ENCODE results near the gene WRAP73.
A peak's percentile ranks its signal among the peaks of the same experiment; 100 is the strongest.
"Not testable (repeated sequence)": the region's sequence is repeated elsewhere in the genome, so short reads cannot be mapped to it uniquely, and the experiment has no call there.

The WRAP73 gene

DNA sequence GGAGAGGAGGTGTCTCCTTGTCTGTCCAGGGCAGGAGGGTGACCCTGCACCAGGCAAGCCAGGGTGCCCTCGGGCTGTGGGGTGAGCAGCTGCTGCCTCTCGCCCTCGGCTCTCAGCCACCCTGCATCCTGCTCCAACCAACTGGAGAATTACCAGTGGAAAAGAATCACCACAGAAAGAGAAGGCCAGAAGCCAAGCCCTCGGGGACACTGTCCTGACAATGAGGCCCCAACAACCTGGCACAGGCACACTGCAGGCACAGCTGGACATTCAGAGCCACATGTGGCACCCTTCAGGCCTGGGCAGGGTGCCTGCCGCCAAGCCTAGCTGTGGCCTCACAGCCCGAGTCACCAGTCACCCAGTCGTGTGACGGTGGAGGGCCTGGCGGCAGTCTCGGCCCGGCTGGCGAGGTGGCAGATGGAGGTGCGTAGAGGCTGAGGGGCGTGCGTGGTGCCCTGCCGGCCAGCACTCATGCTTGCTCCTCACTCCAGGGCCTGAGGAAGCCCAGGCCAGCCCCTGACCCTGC lies 50.6 kb downstream of the WRAP73 start:
- DNase-seq (ENCODE audit: low read depth, low spot score), result no peak

- no peak for DNase-seq (ENCODE audit: low read depth, low spot score)
Observed at GRCh38 chr1:3598522-3599285, 51.2 kb downstream of the WRAP73 start.

DNA sequence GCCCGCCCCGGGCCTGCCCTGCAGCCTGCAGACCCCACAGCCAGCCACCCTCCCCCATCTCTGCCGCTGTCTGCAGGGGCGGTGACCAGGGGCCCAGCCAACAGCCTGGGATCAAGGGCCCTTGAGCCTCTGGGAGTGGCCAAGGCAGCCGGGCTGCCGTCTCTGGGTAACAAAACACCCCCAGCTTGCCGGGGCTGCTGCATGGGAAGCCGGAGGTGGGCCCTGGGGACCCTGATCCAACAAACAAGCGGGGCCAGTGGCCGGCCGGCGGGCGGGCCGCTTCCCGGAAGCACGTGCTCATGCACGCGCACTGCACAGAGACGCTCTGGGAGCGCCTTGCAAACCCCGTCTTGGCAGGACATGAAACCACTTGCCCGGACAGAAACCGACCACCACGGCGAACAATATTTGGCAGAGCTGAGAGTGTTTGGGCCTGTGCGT lies 51.8 kb downstream of the WRAP73 start:
- no peak for DNase-seq (ENCODE audit: low read depth, low spot score)

DNA sequence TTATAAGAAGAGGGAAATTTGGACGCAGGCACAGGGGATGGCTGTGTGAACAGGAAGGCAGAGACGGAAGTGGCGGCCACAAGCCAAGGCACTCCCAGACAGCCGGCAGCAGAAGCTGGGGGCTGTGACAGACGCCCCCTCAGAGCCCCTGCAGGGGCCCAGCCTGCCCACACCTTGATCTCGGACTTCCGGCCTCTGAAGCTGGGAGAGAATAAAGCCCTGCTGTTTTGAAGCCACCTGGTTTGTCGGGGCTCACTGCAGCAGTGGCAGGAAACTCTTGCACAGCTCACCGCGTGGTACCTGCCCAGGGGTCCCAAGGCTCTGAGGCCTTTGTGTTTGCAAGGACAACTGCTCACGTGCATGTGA lies 52.3 kb downstream of the WRAP73 start:
- DNase-seq (ENCODE audit: low read depth, low spot score), result no peak

DNA sequence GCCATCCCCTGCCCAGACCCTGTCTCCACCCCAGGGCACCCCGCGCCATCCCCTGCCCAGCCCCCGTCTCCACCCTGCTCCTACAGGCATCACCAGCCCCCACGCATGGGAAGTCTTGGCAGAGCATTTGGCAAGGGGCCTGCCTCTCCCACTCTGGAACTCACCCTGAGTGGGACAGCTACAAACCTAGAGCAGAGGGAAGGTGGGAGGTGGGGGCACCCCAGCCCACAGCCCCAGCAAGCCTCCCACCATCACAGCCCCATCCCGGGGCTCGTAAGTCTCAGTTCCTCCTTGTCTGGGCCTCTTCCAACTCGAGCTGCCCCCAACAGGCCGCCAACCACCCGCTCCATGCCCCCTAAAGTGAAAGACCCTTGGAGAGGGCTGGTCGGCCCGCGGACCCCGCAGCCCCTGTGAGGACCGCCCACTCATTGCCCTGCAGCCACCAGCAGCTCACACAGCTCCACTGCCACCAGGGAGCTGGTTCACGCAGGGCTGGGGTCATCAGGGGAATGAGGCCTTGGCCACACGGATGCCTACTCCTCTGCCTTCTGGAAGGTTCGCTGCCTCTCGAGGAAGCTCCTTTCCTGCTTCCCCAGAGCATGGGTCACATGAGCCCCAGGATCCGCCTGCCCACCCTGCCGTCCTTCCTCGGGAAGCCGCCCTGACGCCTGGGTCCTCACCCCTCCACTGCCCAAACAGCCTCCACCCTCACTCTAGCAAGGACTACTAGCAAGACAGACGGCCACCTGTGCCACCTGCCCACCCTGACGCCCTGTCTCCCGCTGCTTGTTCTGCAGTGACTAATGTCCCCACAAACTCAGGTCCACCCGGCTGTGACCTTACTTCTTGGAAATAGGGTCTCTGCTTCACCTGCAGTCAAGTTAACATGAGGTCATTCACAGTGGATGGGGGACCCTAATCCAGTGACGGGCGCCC lies 53.0 kb downstream of the WRAP73 start:
- DNase-seq (ENCODE audit: low read depth, low spot score), result no peak

DNA sequence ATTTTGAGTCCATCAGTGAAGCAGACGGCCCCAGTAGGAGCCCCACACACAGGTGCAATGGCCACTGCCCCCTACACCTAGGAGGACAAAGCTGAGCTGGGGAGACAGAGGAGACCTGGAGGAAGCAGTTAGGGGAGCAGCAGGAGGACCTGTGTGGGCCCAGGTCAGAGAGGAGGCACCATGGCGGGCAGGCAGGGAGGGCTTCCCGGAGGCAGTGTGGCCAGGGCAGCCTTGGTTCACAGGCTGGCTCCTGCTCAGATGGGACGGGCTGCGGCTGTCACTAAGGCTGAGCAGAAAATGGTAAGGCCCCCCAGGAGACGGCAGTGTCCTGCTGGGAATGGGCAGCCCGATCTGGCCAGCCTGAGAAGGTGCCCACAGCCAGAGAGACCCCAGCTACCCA lies 54.0 kb downstream of the WRAP73 start:
- no peak for DNase-seq (ENCODE audit: low read depth, low spot score)

- no peak for DNase-seq (ENCODE audit: low read depth, low spot score)
Observed at GRCh38 chr1:3594706-3595377, 55.1 kb downstream of the WRAP73 start.

GRCh38 chr1:3593745-3594144 lies 56.2 kb downstream of the WRAP73 start:
- DNase-seq (ENCODE audit: low read depth, low spot score), result no peak

- DNase-seq (ENCODE audit: low read depth, low spot score), result no peak
Observed at GRCh38 chr1:3593334-3593733, 56.6 kb downstream of the WRAP73 start.

DNA sequence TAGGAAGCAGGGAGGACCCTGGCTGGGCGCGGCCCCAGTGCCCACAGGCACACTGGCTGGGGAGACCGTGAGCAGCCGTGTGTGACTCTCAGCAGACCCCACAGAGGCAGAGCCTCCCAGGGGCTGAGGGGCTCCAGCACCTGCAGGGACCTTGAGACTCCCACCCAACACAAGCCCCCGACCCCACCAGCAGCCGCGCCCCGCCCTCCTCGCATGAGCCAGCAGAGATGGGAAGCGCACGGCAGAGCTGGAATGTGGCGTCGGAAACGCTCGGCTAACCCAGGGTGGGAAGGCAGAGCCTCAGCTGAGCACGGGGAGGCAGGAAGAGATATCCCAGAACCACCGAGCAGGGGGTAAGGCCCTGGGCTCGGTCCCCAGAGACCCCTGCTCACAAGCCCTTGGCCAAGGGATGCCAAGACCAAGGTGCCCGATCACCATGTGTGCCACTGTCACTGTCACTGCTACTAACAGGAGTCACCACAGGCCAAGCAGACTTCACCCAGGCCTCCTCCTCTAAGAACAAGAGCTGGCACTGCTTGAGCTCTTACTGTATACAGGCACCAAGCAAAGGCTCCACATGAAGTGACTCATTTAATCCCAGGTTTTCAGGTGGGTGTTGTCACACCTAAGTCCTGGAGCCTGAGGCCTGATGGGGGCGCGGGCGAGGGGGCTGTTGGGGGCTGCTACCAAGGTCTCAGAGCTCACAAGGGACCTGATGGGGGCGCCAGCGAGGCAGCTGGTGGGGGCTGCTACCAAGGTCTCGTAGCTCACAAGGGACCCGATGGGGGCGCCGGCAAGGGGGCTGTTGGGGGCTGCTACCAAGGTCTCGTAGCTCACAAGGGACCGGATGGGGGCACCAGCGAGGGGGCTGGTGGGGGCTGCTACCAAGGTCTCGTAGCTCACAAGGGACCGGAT lies 58.7 kb downstream of the WRAP73 start:
- no peak for DNase-seq (ENCODE audit: low read depth, low spot score)

DNA sequence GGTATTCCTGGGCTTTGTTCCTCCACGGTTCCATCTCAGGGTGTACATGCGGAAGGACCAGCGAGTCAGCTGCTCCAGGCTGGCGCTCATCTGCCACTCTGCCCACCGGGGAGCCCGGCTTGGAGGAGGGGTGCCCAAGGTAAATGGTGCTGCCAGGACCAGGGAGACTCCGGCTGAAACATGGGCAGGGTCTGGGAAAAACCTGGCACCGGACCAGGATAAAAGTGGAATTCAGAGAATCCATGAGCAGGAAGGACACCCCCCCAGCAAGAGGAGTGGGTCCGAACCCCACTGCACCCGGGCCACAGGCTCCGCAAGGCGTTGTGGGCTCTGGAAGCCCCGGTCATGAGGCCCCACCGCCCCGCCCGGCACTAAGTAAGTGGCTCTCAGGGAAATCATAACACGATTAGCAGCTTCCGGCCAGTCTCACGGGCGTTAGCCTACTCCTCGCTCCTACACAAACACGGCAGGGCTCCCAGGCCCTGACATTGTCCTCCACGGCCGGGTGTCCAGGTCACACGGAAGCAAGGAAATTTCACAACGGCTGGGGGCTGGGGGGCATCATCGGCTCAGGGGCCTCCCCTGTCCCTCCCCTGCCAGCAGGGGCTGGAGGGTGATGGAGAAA lies 59.7 kb downstream of the WRAP73 start:
- no peak for DNase-seq (ENCODE audit: low read depth, low spot score)

DNA sequence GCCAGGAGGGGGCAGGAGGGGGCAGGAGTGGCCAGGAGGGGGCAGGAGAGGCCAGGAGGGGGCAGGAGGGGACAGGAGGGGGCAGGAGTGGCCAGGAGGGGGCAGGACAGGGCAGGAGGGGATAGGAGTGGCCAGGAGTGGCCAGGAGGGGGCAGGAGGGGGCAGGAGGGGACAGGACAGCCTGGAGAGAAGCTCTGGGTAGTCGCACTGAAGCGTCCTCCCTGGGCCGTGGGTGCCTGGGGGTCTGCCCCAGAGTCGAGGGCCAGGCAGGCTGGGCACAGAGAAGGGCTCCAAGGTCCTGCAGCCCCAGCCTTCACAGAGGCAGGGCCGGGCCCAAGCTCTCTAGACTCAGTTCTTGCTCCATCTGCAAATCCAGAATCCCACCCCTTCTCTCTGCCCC lies 61.5 kb downstream of the WRAP73 start:
- no peak for DNase-seq (ENCODE audit: low read depth, low spot score)

DNA sequence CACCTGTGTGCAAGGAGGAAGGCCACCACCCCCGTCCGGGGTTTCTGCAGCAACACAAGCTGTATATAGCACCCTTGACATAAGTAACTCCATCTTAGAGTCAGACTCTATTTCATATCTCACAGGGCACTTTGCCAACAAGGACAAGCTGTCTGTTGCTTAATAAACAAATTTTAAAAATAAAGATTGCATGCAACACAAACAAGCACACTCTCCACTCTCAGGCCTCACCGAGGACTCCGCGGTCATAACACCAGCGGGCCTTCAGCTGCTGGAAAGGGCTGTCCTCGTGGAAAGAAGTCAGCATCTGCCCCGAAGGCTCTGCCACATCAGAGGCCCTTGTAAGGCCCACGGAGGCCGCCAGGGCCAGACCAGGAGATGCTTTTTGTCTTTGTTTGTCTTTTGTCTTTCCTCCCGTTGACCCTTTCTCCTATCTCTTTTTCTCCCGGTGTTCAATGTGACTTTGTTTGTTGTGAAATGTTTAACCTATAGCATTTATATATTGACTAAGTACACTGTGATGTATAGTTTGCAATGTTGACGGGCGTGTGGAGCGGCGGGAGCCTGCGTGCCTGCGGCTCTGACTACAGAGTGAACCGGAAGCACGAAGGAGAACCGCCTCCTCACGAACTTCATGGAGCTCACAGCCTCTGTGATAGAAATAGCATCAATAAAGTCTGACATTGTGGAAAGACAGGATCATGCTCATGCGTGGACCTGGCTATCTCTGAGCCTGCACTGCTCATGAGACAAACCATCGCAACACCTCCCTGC lies 62.7 kb downstream of the WRAP73 start:
- DNase-seq (ENCODE audit: low read depth, low spot score), result peak; percentile 21

DNA sequence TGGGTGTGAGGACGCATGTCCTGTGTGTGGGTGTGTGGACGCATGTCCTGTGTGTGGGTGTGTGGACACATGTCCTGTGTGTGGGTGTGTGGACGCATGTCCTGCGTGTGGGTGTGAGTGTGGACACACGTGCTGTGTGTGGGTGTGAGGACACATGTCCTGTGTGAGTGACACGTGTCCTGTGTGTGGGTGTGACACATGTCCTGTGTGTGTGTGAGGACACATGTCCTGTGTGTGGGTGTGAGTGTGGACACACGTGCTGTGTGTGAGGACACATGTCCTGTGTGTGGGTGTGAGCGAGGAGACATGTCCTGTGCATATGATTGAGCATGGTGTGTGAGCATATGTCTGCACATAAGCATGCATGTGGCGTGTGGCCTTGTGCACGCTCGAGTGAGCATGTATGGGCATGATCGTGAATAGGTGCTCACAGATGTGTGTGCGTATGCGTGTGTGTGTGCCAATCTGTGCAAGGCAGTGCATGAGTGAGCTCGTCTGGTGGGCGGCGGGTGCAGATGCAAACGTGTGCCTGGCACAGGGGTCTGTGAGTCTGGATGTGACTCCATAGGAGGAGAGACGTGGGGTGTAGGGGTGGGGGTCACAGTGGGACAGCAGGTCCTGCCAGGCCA lies 63.8 kb downstream of the WRAP73 start:
- DNase-seq (ENCODE audit: low read depth, low spot score), result no peak

DNA sequence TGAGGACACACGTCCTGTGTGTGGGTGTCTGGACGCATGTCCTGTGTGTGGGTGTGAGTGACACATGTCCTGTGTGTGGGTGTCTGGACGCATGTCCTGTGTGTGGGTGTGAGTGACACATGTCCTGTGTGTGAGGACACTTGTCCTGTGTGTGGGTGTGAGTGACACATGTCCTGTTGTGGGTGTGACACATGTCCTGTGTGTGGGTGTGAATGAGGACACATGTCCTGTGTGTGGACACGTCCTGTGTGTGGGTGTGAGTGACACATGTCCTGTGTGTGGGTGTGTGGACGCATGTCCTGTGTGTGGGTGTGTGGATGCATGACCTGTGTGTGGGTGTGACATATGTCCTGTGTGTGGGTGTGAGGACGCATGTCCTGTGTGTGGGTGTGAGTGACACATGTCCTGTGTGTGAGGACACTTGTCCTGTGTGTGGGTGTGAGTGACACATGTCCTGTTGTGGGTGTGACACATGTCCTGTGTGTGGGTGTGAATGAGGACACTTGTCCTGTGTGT lies 64.5 kb downstream of the WRAP73 start:
- DNase-seq (ENCODE audit: low read depth, low spot score), result not testable (repeated sequence)

DNA sequence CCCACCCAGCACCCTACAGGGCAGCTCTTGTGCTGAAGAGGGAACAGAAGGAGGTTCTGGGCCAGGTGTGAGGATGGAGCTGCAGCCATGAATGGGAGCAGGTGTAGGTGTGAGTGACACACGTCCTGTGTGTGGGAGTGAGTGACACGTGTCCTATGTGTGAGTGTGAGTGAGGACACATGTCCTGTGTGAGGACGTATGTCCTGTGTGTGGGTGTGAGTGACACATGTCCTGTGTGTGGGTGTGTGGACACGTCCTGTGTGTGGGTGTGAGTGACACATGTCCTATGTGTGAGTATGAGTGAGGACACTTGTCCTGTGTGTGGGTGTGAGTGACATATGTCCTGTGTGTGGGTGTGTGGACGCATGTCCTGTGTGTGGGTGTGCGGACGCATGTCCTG lies 65.0 kb downstream of the WRAP73 start:
- no peak for DNase-seq (ENCODE audit: low read depth, low spot score)

- DNase-seq (ENCODE audit: low read depth, low spot score), result not testable (repeated sequence)
Observed at GRCh38 chr1:3583751-3584150, 66.2 kb downstream of the WRAP73 start.

GRCh38 chr1:3581296-3582036 lies 68.4 kb downstream of the WRAP73 start:
- DNase-seq (ENCODE audit: low read depth, low spot score), result no peak
